Left colon (tissue), 2 donors: ENCODE data around the gene STYXL1. TPM values are rescaled to one million over a fixed set of nuclear protein-coding genes. Genes with fewer than 3 reads are reported as not detected.
"Not testable (repeated sequence)": the region's sequence is repeated elsewhere in the genome, so short reads cannot be mapped to it uniquely, and the experiment has no call there.

ENCODE experiments used
- ATAC-seq: fragments of 200-7000 bp; cut with Tn5 transposase; one replicate; pipeline ENCODE4 v1.9.1; 2020; ENCODE audit warnings: mild to moderate bottlenecking, moderate library complexity
- DNase-seq, 2 donors: peaks; one replicate each; pipeline ENCODE4 v3.0.0-alpha.2; 2020
- intact Hi-C, 2 donors: fragments of 100-400 bp; cut with DNase I in 1 of 2; cut with micrococcal nuclease in 1 of 2; formaldehyde crosslinking; loops; one replicate each; pipeline versions ENCODE4 v1.11.2 to v1.14.0; 2022; cut with DNase I, micrococcal nuclease
- total RNA-seq, 2 donors: library from RNA; stranded (reverse); fragmentation: NEBNext Ultra II Directional; extraction: Animal tissue kit (Norgen Biotek cat#: 25700); gene quantifications; one replicate each; pipeline ENCODE4 v1.2.1, GENCODE V29; 2021
- donor health status: DM: no; HTN: no; CAD: no.
- donor health status: DM: yes; HTN: yes; CAD: no.

Gene STYXL1
- total RNA-seq, 2 donors from 2014 or later, result 19.0 to 26.0 TPM

GRCh38 chr7:76047305-76047810, 442 bp downstream of the STYXL1 start:
- ATAC-seq (peak; percentile 32), DNase-seq (no peak)
- intact Hi-C loops, result no loop called here

DNA sequence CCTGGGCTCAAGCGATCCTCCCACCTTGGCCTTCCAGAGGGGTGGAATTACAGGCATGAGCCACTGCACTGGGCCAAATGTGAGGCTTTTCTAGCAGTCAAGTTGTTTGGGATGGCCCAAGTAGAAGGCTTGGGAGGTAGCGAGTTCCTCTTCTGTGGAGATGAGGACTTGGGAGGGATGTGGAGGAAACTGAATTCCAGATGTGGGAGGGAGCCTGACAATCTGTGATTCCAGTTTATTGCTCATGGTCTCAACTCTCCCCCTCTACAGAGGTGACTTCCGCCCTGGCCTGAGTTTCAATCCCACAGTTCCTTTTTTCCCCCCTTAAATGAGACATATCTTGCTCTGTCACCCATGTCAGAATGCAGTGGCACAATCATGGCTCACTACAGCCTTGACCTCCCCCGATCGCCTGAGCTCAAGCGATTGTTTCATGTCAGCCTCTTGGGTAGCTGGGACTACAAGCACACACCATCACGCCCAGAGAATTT, 3.4 kb downstream of the STYXL1 start:
- DNase-seq (no peak), ATAC-seq (no peak)
- intact Hi-C loops, result no loop called here

DNA sequence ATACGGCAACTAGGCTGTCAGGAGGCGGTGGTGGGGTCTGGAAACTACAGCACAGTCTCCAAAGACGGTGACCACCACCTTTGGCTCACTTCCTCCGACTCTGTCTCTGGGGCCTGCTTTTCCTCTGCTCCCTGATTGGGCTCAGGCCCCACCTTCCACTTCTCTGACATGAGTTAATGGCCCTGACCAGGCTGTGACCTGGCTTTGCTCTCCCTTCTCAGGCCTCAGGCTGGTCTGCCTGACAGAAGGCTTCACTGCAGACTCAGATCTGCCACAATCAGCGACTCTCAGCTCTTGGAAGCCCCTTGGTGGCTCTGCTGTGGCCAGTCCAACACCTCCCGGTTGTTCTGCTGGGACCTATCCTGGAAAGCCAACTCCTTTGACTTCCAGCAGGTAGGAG, 7.7 kb downstream of the STYXL1 start:
- ATAC-seq (no peak), DNase-seq (no peak)
- intact Hi-C loops, result no loop called here

DNA sequence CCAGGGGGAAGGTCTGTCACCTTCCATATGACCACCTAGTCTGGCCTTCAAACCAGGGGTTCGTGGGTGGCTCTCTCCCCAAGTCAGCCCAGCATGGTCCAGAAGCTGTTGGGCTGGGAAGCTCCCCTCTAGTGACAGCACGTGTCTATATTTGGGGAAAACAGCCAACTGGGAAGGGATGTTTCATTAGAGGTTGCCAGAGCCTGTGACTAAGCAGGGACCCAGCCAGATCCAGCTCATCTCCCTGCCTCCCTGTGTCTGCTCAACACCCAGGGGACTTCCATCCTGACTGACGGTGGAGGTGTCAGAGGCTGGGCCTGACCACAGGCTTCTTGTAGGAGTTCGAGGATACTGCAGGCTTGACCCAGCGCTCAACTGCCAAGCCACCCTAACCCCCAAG, 10.5 kb downstream of the STYXL1 start:
- DNase-seq (peak in 1 of 2 donors; percentile 34), ATAC-seq (no peak)
- intact Hi-C loops, result no loop called here

DNA sequence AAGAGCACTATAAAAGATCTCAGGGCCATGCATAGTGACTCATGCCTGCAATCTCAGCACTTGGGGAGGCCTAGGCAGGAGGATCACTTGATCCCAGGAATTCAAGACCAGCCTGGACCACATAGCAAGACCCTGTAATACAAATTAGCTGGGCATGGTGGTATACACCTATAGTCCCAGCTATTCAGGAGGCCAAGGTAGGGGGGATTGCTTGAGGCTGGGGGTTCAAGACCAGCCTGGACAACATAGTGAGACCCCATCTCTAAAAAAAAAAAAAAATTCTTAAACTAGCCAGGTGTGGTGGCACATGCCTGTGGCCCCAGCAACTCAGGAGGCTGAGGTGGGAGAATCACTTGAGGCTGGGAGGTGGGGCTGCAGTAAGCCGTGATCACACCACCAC, 15.8 kb downstream of the STYXL1 start:
- DNase-seq (no peak), ATAC-seq (no peak)
- intact Hi-C loops, result no loop called here

GRCh38 chr7:76029682-76030081, 18.1 kb downstream of the STYXL1 start:
- peak in 1 of 2 donors; percentile 16 for DNase-seq
- peak; percentile 55 for ATAC-seq
- intact Hi-C loops, result loop anchor here in 1 of 2 donors (10.0 kb wide), 1 partner anchor 165 kb away; no protein-coding TSS in a partner anchor

DNA sequence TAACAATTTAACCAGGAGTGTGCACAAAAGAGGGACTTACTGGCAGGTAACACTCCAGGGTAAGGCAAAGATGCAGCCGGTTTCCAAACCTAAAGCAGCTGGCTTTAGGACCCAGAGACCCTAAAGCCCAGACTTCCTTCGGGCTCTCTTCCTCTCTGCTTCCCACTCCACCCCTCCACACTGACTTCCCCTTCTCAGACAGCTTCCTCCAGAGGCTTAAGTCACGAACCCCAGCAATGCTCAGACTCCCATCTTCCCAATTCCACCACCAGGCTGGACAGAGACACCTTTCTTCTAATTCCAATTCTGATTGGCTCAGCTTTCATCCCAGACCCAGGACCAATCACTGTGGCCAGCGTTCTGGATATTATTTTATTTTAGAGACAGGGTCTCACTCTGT, 24.8 kb downstream of the STYXL1 start:
- intact Hi-C loops, result loop anchor here (5.0 to 10.0 kb wide), 2 partner anchors 156 to 158 kb away; no protein-coding TSS in a partner anchor
- ATAC-seq (no peak), DNase-seq (no peak)

DNA sequence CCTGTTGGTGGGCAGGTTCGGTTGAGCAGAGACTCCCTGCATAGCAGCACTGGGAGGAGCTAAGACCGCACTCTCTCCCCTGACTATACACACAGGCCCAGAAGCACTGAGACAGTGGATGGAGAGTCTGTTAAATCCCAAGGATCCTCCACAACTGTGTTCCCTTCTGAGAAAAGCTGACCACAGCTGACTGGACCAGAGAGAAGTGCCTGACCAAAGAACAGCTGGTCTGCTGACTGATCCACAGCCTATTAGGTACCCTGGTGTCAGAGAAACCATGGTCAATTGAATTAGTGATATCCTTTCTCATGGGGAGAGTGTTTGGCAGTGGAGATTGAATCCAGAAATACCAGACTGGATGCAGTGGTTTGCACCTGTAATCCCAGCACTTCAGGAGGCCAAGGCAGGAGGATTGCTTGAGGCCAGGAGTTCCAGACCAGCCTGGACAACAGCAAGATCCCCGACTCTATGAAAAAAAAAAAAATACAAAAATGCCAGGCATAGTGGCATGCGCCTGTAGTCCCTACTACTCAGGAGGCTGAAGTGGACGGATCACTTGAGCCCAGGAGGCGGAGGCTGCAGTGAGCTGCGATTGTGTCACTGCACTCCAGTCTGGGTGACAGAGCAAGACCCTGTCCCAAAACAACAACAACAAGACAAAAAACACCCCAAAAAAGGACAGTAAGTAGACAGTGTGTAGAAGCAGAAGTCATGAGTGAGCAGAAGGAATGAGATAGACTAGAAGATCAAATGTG, 25.6 kb downstream of the STYXL1 start:
- intact Hi-C loops, result loop anchor here (5.0 to 10.0 kb wide), 2 partner anchors 155 to 157 kb away; no protein-coding TSS in a partner anchor
- ATAC-seq (no peak), DNase-seq (no peak)

DNA sequence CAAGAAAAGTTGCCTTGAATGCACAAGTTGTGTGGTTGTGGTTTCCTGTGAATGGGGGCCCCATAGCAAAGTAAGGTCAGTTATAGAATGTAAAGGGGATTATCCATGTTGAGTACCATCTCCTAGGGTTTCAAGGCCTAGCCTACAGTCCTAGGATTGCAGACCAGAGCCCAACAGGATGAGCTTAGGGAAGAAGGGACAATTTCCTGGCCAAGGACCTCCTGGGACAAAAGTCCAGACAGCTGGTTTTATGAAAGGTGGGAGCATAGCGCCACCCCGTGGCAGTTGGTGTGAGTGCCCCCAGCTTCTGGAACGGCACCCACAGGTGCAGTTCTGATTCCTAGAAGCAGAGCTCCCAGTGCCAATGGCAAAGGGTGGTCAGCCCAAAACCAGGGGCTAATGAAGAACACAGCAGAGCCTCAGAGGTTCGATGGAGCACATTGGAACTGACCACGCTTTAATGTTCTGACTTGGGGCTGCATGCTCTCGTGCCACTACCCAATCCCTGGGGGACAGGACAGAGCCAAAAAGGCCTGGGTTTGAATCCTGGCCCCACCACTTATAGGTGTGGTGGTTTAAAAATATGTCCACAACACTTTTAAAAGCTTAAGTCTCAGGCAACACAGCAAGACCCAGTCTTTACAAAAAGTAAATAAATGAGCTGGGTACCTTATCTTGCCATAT, 27.6 kb downstream of the STYXL1 start:
- intact Hi-C loops, result loop anchor here (5.0 to 10.0 kb wide), 2 partner anchors 153 to 155 kb away; no protein-coding TSS in a partner anchor
- peak; percentile 45 to 85 for DNase-seq
- peak; percentile 97 for ATAC-seq

GRCh38 chr7:76018520-76018919, 29.3 kb downstream of the STYXL1 start:
- ATAC-seq, intact Hi-C loops, DNase-seq: not testable (repeated sequence)

GRCh38 chr7:76016191-76016947, 31.4 kb downstream of the STYXL1 start:
- DNase-seq (no peak), ATAC-seq (no peak)
- intact Hi-C loops, result no loop called here

GRCh38 chr7:76011442-76011861, 36.3 kb downstream of the STYXL1 start:
- ATAC-seq, result no peak
- intact Hi-C loops, result no loop called here
- no peak for DNase-seq

DNA sequence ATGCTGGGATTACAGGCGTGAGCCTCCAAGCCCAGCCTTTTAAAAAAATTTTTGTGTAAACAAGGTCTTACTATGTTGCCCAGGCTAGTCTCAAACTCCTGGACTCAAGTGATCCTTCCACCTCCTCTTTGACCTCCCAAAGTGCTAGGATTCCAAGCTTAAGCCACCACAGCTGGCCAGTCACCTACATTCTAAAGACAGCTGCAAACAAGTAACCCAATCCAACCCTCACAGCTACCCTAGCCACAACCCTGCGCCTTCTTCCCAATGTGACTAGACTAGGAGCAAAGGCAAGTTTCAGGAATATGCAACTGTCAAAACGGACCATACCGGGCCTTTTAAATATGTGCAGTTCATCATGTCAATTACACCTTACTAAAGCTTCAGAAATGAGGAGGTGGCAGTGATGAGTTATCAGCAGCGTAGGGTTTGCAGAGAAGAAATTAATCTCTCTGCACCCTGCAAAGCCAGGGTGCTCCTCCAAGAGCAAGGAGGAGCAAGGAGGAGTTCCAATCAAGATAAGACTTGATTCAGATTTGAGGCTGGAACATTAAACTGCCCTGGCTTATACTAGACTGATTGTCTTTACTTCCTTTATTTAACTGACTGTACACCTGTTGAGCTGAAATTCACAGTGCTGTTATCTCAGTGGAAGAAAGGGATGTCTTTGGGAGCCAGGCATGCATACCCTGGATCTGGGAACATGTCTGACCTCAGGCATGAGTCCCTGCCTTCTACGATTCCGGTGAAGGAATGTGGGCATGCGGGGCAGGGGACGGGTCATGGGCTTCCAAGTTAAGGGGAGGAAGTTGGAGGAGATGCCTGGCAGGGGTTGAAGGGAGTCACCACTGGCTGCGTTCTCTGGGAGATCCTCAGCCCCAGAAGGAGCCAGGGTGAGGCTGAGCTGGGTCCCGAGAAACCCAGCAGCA, 37.9 kb downstream of the STYXL1 start:
- ATAC-seq, result no peak
- intact Hi-C loops, result no loop called here

DNA sequence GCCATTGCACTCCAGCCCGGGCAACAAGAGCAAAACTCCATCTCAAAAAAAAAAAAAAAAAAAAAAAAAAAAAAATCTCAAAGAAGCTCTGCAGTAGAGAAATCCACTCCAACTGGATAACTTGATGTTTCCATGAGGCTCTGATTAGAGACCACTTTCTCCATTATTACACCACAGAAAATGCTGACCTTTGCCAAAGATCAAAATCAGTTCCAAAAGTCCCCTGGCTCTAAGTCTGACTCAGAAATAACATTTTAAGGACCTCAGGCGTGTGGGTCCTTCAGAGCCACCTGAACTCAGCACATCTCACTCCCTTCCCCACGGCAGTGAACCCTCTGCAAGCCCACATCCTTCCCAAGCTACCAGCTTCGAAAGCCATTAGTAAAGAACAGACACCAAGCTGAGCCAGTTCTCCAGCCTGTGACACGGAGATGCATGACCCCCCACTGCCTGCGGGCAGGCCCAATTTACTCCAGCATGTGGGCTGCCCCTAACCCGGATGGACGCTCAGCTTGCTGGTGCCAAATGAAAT, 39.6 kb downstream of the STYXL1 start:
- intact Hi-C loops, result no loop called here
- DNase-seq (no peak), ATAC-seq (no peak)

More for the DNA sequence above, 37.9 kb downstream of the STYXL1 start:
- no peak for DNase-seq

DNA sequence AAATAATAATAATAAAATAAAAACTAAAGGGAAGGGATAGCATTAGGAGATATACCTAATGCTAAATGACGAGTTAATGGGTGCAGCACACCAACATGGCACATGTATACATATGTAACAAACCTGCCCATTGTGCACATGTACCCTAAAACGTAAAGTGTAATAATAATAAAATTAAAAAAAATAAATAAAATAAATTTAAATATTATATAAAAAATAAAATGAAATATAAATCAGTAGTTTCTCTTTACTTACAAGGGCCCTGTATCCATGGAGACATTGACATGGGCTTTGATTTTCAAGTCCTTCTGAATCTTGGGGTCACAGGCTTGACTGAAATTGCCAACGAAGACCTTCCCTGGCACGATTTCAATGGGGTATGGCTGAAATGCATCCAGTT, 42.8 kb downstream of the STYXL1 start:
- intact Hi-C loops, DNase-seq, ATAC-seq: not testable (repeated sequence)

GRCh38 chr7:76003351-76003750, 44.4 kb downstream of the STYXL1 start:
- intact Hi-C loops, result no loop called here
- ATAC-seq, result no peak

DNA sequence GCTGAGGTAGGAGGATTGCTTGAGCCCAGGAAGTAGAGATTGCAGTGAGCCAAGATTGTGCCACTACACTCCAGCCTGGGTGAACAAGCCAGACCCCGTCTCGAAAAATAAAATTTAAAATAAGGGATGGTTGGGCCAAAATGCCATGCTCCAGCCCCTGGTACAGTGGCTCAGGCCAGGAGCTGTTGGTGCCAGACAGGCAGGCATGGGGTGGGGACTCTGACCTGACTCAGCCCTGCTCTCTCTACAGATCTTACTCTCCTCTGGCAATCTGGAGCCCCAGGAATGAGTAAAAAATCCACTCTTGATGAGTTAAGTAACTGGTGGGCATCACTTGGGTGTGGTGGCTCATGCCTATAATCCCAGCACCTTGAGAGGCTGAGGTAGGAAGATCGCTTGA, 45.0 kb downstream of the STYXL1 start:
- no peak for ATAC-seq
- intact Hi-C loops, result no loop called here
- DNase-seq, result no peak

More at GRCh38 chr7:76003351-76003750, 44.4 kb downstream of the STYXL1 start:
- no peak for DNase-seq

- ATAC-seq (no peak), DNase-seq (no peak)
- intact Hi-C loops, result no loop called here
Measured at GRCh38 chr7:76002139-76002538, 45.7 kb downstream of the STYXL1 start.
